IMR-90 (cell line): ENCODE data around the gene ASIC2. TPM values are rescaled to one million over a fixed set of nuclear protein-coding genes. Genes with fewer than 3 reads are reported as not detected.
A peak's percentile ranks its signal among the peaks of the same experiment; 100 is the strongest.

ENCODE experiments used
- ATAC-seq: fragments of 200-7000 bp; cut with Tn5 transposase; 2 replicates; pipeline ENCODE4 v1.9.1; 2020; ENCODE audit warnings: low read depth, mild to moderate bottlenecking, moderate library complexity
- BruUV-seq: library from RNA; stranded (reverse); fragments of 400-500 nt; replicated peaks from 2 replicates; lab custom pipeline; 2021; lab: Mats Ljungman, UMichigan
- CTCF ChIA-PET: fragments of 300-600 bp; formaldehyde crosslinking; extraction: SDS; loops from one replicate; lab custom pipeline; 2021; ENCODE audit warnings: antibody characterized with exemption; lab: Yijun Ruan, JAX
- POLR2A ChIA-PET: fragments of 300-600 bp; sonication (Branson Sonifier 250); formaldehyde crosslinking; loops from one replicate; lab custom pipeline; 2022; ENCODE audit warnings: antibody characterized with exemption; ENCODE audit not compliant: unreplicated experiment; lab: Charles Lee
- DNase-seq: peaks from one replicate; pipeline ENCODE4 v3.0.0; 2013
- H2AFZ ChIP-seq: replicated peaks from 2 replicates; pipeline ENCODE3; 2013; ENCODE audit warnings: low read length, mild to moderate bottlenecking; ENCODE audit not compliant: poor library complexity
- H2AK5ac ChIP-seq: 2 replicates; pipeline ENCODE4 v1.6.1; 2013; ENCODE audit warnings: low read depth, low read length, inconsistent platforms
- H2AK9ac ChIP-seq: replicated peaks from 2 replicates; pipeline ENCODE3; 2013; ENCODE audit warnings: mild to moderate bottlenecking, low read depth, low read length, moderate library complexity; ENCODE audit not compliant: poor library complexity
- H2BK120ac ChIP-seq: 2 replicates; pipeline ENCODE4 v1.6.1; 2013; ENCODE audit warnings: low read depth, low read length, inconsistent platforms
- H2BK15ac ChIP-seq: 3 replicates; pipeline ENCODE4 v1.6.1; 2013; ENCODE audit warnings: low read depth, low read length, inconsistent platforms
- H2BK20ac ChIP-seq: 2 replicates; pipeline ENCODE4 v1.6.1; 2013; ENCODE audit warnings: low read depth, mild to moderate bottlenecking, inconsistent platforms, low read length, moderate library complexity
- H2BK5ac ChIP-seq: 2 replicates; pipeline ENCODE4 v1.6.1; 2013; ENCODE audit warnings: mild to moderate bottlenecking, low read depth, low read length, inconsistent platforms; ENCODE audit not compliant: poor library complexity, severe bottlenecking
- H3K14ac ChIP-seq: replicated peaks from 2 replicates; pipeline ENCODE4 v1.6.1; 2013; ENCODE audit warnings: low read depth, low read length, inconsistent platforms
- H3K18ac ChIP-seq: 2 replicates; pipeline ENCODE4 v1.6.1; 2013; ENCODE audit warnings: low read depth, low read length, control low read depth
- H3K23ac ChIP-seq: 2 replicates; pipeline ENCODE4 v1.6.1; 2013; ENCODE audit warnings: low read depth, low read length, inconsistent platforms
- H3K27ac ChIP-seq: 2 replicates; pipeline ENCODE4 v1.5.1; 2013; ENCODE audit warnings: mild to moderate bottlenecking, control low read depth, low read length; ENCODE audit not compliant: insufficient read depth
- H3K27me3 ChIP-seq: 2 replicates; pipeline ENCODE4 v1.6.1; 2013; ENCODE audit warnings: low read length; ENCODE audit not compliant: control insufficient read depth, insufficient read depth
- H3K36me3 ChIP-seq: 2 replicates; pipeline ENCODE4 v1.6.1; 2013; ENCODE audit warnings: low read length, mixed read lengths; ENCODE audit not compliant: control insufficient read depth, insufficient read depth
- H3K4ac ChIP-seq: 2 replicates; pipeline ENCODE4 v1.6.1; 2013; ENCODE audit warnings: low read depth, low read length, inconsistent platforms
- H3K4me1 ChIP-seq: 2 replicates; pipeline ENCODE4 v1.6.1; 2013; ENCODE audit warnings: low read length, mixed read lengths; ENCODE audit not compliant: control insufficient read depth, insufficient read depth
- H3K4me2 ChIP-seq: 2 replicates; pipeline ENCODE4 v1.6.1; 2013; ENCODE audit warnings: low read depth, mild to moderate bottlenecking, control low read depth, low read length, moderate library complexity
- H3K4me3 ChIP-seq: 2 replicates; pipeline ENCODE4 v1.5.1; 2013; ENCODE audit warnings: low read depth, mild to moderate bottlenecking, control low read depth, low read length, moderate library complexity; ENCODE audit not compliant: insufficient read depth
- H3K56ac ChIP-seq: 2 replicates; pipeline ENCODE4 v1.6.1; 2013; ENCODE audit warnings: low read length, inconsistent platforms; ENCODE audit not compliant: insufficient read depth; ENCODE audit errors: extremely low read depth
- H3K79me1 ChIP-seq, 2 experiments: 2 replicates each; pipeline ENCODE4 v1.6.1; 2013; ENCODE audit warnings: low read length in 2 of 2, inconsistent platforms in 1 of 2, low read depth in 1 of 2
- H3K9ac ChIP-seq: 2 replicates; pipeline ENCODE4 v1.6.1; 2013; ENCODE audit warnings: low read depth, low read length, control low read depth
- H3K9me1 ChIP-seq: 2 replicates; pipeline ENCODE4 v1.6.1; 2013; ENCODE audit warnings: low read length, inconsistent platforms; ENCODE audit not compliant: insufficient read depth
- H3K9me3 ChIP-seq: 2 replicates; pipeline ENCODE4 v1.6.1; 2013; ENCODE audit warnings: low read length; ENCODE audit not compliant: control insufficient read depth, insufficient read depth
- H4K20me1 ChIP-seq: 2 replicates; pipeline ENCODE4 v1.6.1; 2013; ENCODE audit warnings: low read length, inconsistent platforms; ENCODE audit not compliant: insufficient read depth
- H4K5ac ChIP-seq: 2 replicates; pipeline ENCODE4 v1.6.1; 2013; ENCODE audit warnings: mild to moderate bottlenecking, low read depth, low read length, control low read depth
- H4K8ac ChIP-seq, 2 experiments: 2 replicates each; pipeline ENCODE4 v1.6.1; 2013; ENCODE audit warnings: low read depth in 2 of 2, low read length in 2 of 2, control low read depth in 1 of 2, inconsistent platforms in 1 of 2
- H4K91ac ChIP-seq: 2 replicates; pipeline ENCODE4 v1.6.1; 2013; ENCODE audit warnings: low read depth, low read length, inconsistent platforms; ENCODE audit not compliant: insufficient read depth
- BHLHE40 ChIP-seq: fragments of 150-350 bp; IDR thresholded peaks from 2 replicates; pipeline ENCODE4 v1.6.1; 2016; ENCODE audit warnings: mild to moderate bottlenecking, low read depth, low read length
- CEBPB ChIP-seq: IDR thresholded peaks from 2 replicates; pipeline ENCODE4 v1.6.1; 2012; ENCODE audit warnings: low read depth, low read length, improper control_type of control experiment
- CHD1 ChIP-seq: IDR thresholded peaks from 2 replicates; pipeline ENCODE4 v1.6.1; 2012; ENCODE audit warnings: low read depth, low read length, improper control_type of control experiment
- FOS ChIP-seq: fragments of 150-350 bp; IDR thresholded peaks from 2 replicates; pipeline ENCODE4 v1.6.1; 2016; ENCODE audit warnings: low read depth, low read length
- MAFK ChIP-seq: IDR thresholded peaks from 2 replicates; pipeline ENCODE4 v1.6.1; 2012; ENCODE audit warnings: low read depth, low read length, improper control_type of control experiment
- MAZ ChIP-seq: IDR thresholded peaks from 2 replicates; pipeline ENCODE4 v1.6.1; 2012; ENCODE audit warnings: low read depth, mild to moderate bottlenecking, low read length, improper control_type of control experiment, moderate library complexity, borderline replicate concordance
- MXI1 ChIP-seq: IDR thresholded peaks from 2 replicates; pipeline ENCODE4 v1.6.1; 2012; ENCODE audit warnings: low read depth, mild to moderate bottlenecking, low read length, moderate library complexity, borderline replicate concordance
- NFE2L2 ChIP-seq: fragments of 150-350 bp; IDR thresholded peaks from 2 replicates; pipeline ENCODE4 v1.6.1; 2016; ENCODE audit warnings: low read depth, mild to moderate bottlenecking, low read length
- POLR2A ChIP-seq: IDR thresholded peaks from 2 replicates; pipeline ENCODE4 v1.6.1; 2012; ENCODE audit warnings: mild to moderate bottlenecking, low read depth, low read length
- RAD21 ChIP-seq: IDR thresholded peaks from 2 replicates; pipeline ENCODE4 v1.6.1; 2012; ENCODE audit warnings: low read length, improper control_type of control experiment
- RFX5 ChIP-seq: IDR thresholded peaks from 2 replicates; pipeline ENCODE4 v1.8.0; 2012; ENCODE audit warnings: low read depth, mild to moderate bottlenecking, low read length, moderate library complexity
- SMC3 ChIP-seq: fragments of 150-350 bp; IDR thresholded peaks from 2 replicates; pipeline ENCODE4 v1.6.1; 2016; ENCODE audit warnings: low read depth, mild to moderate bottlenecking, antibody characterized with exemption, low read length, moderate library complexity
- WGBS, 2 experiments: methylation state at CpG; one replicate each; pipeline versions ENCODE4 v1.1.5 to v1.1.7; 2013; ENCODE audit warnings: missing lambda C conversion rate in 2 of 2; ENCODE audit not compliant: insufficient read length in 1 of 2; ENCODE audit errors: extremely low coverage in 2 of 2; 5-methylcytosine and 5-hydroxymethylcytosine counted together
- dilution Hi-C: fragments of 300-500 bp; cut with HindIII; formaldehyde crosslinking; loops from one replicate; pipeline ENCODE4 v1.14.3; 2018; ENCODE audit warnings: low sequenced_read_pairs; ENCODE audit not compliant: unreplicated experiment
- in situ Hi-C: fragments of 300-500 bp; cut with MboI; formaldehyde crosslinking; loops from 3 replicates; pipeline ENCODE4 v1.14.3; 2019; ENCODE audit warnings: low sequenced_read_pairs, inconsistent platforms, mixed read lengths
- intact Hi-C: fragments of 100-400 bp; cut with micrococcal nuclease; formaldehyde crosslinking; loops from 2 replicates; pipeline ENCODE4 v1.10.0; 2022
- polyA plus RNA-seq, 3 experiments: library from polyadenylated mRNA; depleted of rRNA; stranded (reverse); fragments of >200 nt; gene quantifications; 2 replicates each; pipeline ENCODE4 v1.2.3, GENCODE V29; 2012; ENCODE audit warnings: low replicate concordance in 1 of 3
- total RNA-seq: library from RNA; depleted of rRNA; stranded (reverse); fragments of >200 nt; gene quantifications from 2 replicates; pipeline ENCODE4 v1.2.3, GENCODE V29; 2012
- TF ChIP-seq, protein P1 (sequence below): fragments of 150-350 bp; IDR thresholded peaks from 2 replicates; pipeline ENCODE4 v1.6.1; 2016; ENCODE audit warnings: low read depth, mild to moderate bottlenecking, low read length, moderate library complexity, borderline replicate concordance
- TF ChIP-seq, protein P2 (sequence below): fragments of 150-350 bp; IDR thresholded peaks from 2 replicates; pipeline ENCODE4 v1.6.1; 2017; ENCODE audit warnings: mild to moderate bottlenecking, antibody characterized with exemption, low read length, low read depth
- TF ChIP-seq, protein P3 (sequence below): conservative IDR thresholded peaks from 2 replicates; pipeline ENCODE4 v1.5.1; 2012; ENCODE audit warnings: mild to moderate bottlenecking, low read depth, low read length, improper control_type of control experiment

The ASIC2 gene
- total and polyA plus RNA-seq, 2 of the 4 experiments (the other 2 are of a cell fraction): under 0.01 to 0.15 TPM

DNA sequence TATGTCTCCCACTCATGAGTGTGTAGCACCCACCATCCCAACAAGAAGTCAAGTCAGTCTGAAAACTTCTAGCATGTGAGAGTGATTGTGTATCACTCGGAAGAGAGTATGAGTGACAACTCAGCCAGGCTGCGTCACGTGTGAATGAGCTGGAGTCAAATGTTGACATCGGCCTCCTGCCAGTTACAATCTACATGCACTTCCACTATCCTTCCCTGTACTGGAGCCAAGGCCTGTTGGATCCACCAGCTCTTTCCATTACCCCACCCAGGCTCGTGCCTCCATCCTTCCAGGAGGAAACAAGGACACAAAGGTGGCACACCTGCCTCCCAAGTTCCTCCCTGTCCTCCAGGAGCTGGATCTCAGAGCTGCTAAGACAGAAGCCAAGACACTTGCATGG lies 64.5 kb downstream of the ASIC2 start:
- Histone ChIP-seq H3K4me2 (no peak overlapping the region), H2AK9ac (peak overlapping the region; percentile 15), H2BK5ac (no peak overlapping the region), H3K56ac (no peak overlapping the region), H2AK5ac (no peak overlapping the region), H3K36me3 (no peaks in the 10 kb centered on the region), H3K4me3 (no peak overlapping the region), H2AFZ (no peak overlapping the region), H3K18ac (no peak overlapping the region), H4K20me1 (no peaks in the 10 kb centered on the region), H3K27me3 (0 out of 2 replicates have a peak, but pooled peaks cover 2% of the 10 kb centered on the region), H3K14ac (no peak overlapping the region), H4K5ac (no peak overlapping the region), H3K79me1 (no peaks in the 10 kb centered on the region), H3K9ac (no peak overlapping the region), H3K4ac (no peak overlapping the region), H3K9me3 (no peaks in the 10 kb centered on the region), H3K4me1 (peaks cover 2% of the 10 kb centered on the region; the same call in 1 of the 2 replicates), H2BK15ac (no peak overlapping the region), H3K23ac (no peak overlapping the region), H4K91ac (no peak overlapping the region), H3K9me1 (no peaks in the 10 kb centered on the region; the same call in 1 of the 2 replicates), H3K27ac (no peak overlapping the region), H2BK120ac (no peak overlapping the region), H2BK20ac (no peak overlapping the region), H4K8ac (no peak overlapping the region)
- ATAC-seq: no peak
- dilution Hi-C loops (no loop called here), in situ Hi-C loops (no loop called here), intact Hi-C loops (loop anchor here (10.0 kb wide), 1 partner anchor 84 kb away; no protein-coding TSS in a partner anchor)
- ChIA-PET POLR2A (interaction anchor here (0.6 kb wide), 1 partner anchor 347 kb away, joined by 3 read pairs; no protein-coding TSS in a partner anchor), CTCF (no interaction called here)
- 82% methylated on average over 3 of the region's 5 CpGs; no CpG with 5 or more reads in 1 of the 2 experiments for WGBS, 2 experiments
- TF ChIP-seq CHD1: no peak
- TF ChIP-seq MAZ: no peak
- TF ChIP-seq, protein P1, sequence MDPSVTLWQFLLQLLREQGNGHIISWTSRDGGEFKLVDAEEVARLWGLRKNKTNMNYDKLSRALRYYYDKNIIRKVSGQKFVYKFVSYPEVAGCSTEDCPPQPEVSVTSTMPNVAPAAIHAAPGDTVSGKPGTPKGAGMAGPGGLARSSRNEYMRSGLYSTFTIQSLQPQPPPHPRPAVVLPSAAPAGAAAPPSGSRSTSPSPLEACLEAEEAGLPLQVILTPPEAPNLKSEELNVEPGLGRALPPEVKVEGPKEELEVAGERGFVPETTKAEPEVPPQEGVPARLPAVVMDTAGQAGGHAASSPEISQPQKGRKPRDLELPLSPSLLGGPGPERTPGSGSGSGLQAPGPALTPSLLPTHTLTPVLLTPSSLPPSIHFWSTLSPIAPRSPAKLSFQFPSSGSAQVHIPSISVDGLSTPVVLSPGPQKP: no peak
- TF ChIP-seq POLR2A: no peak
- TF ChIP-seq NFE2L2: no peak
- TF ChIP-seq MXI1: no peak
- TF ChIP-seq MAFK: no peak
- no peak for TF ChIP-seq RAD21
- TF ChIP-seq, protein P2, sequence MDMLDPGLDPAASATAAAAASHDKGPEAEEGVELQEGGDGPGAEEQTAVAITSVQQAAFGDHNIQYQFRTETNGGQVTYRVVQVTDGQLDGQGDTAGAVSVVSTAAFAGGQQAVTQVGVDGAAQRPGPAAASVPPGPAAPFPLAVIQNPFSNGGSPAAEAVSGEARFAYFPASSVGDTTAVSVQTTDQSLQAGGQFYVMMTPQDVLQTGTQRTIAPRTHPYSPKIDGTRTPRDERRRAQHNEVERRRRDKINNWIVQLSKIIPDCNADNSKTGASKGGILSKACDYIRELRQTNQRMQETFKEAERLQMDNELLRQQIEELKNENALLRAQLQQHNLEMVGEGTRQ: no peak
- TF ChIP-seq BHLHE40: no peak
- no peak for TF ChIP-seq SMC3
- no peak for TF ChIP-seq FOS
- TF ChIP-seq RFX5: no peak
- TF ChIP-seq, protein P3, sequence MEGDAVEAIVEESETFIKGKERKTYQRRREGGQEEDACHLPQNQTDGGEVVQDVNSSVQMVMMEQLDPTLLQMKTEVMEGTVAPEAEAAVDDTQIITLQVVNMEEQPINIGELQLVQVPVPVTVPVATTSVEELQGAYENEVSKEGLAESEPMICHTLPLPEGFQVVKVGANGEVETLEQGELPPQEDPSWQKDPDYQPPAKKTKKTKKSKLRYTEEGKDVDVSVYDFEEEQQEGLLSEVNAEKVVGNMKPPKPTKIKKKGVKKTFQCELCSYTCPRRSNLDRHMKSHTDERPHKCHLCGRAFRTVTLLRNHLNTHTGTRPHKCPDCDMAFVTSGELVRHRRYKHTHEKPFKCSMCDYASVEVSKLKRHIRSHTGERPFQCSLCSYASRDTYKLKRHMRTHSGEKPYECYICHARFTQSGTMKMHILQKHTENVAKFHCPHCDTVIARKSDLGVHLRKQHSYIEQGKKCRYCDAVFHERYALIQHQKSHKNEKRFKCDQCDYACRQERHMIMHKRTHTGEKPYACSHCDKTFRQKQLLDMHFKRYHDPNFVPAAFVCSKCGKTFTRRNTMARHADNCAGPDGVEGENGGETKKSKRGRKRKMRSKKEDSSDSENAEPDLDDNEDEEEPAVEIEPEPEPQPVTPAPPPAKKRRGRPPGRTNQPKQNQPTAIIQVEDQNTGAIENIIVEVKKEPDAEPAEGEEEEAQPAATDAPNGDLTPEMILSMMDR: no peak
- TF ChIP-seq CEBPB: no peak
- DNase-seq: no peak
- no TSS peak for BruUV-seq
